GM21367 (cell line): ENCODE data around the gene GFY.

Experiments used
- ATAC-seq: cut with Tn5 transposase; IDR thresholded peaks from one replicate; pipeline ENCODE4 v1.9.1; 2021; ENCODE audit not compliant: unreplicated experiment

GFY gene

GRCh38 chr19:49408816-49409440, 16.3 kb upstream of the GFY start:
- ATAC-seq = no peak

- ATAC-seq = no peak
These were observed 15.7 kb upstream of the GFY start for GRCh38 chr19:49409441-49410029.

- no peak for ATAC-seq
These were observed 13.4 kb upstream of the GFY start for GRCh38 chr19:49411681-49412326.

DNA sequence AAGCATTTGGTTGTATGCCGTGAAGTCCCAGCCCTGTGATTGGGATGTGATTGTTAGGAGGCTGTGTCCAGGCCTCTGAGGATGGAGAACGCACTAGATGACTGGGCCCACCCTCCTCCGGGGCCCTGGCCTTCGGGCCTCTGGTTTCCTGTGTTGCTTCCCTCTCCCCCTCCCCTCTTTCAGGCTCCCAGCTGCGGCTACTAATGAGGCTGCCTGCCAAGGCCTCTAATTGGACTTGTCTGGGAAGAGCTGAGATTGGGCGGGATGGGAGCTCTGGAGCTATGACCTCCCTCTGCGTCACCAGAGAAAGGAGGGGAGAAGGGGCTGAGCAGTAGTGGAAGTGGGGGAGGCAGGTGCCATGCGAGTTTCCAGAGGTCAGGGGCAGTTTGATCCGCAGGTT, 11.8 kb upstream of the GFY start:
- no peak for ATAC-seq

DNA sequence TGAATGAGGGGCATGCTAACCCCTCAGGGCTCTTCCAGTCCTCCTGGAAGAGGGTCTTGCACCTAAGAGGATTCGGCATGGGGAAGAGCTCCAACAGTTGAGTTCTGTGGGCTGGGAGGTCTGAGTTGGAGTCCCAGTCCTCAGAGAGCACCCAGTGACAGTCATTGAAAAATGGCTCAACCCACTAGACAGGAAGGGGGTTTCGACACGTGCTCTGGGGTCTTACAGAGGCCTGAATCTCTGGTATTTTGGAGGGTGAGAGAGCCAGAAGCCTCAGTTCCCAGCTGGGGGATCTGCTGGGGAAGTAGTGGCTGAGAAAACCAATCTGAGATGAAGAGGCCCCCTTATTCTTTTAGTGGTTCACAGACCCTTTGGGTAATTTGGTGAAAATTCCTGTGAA, 10.9 kb upstream of the GFY start:
- no peak for ATAC-seq

DNA sequence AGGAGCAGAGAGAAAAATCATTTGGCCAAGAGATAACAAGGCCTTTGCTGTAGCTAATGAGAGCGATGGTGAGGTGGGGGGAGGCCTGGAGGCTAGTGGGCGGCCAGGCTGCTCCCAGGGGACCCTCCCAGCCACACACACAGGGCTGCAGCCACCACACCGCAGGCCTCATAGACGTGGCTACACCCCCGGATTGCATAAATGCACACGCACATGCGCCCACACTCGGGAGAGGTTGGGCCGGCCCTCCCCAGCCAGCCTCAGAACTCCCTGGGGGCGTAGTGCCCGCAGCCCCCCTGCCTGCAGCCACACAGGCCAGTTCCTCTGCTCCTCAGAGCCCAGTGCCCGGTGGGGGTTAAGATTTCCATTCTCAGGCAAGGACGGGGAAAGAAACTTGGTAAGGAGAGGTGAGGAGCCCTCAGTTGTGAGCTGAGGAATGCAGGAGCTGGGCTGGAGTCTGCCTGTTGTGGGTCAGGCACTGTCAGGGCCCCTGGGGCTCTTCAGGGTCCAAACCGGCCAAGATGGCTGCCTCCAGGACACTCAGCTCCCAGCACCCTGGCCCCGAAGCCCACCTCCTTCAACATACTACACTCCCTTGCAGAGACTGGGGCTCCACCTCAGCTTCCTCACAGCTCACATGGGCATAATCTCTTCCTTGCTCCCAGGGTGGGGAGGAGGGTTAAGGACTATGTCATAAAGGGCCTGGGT, 9.9 kb upstream of the GFY start:
- no peak for ATAC-seq

- ATAC-seq = no peak
These were observed 9.4 kb upstream of the GFY start for GRCh38 chr19:49415810-49416200.

- ATAC-seq = no peak
These were observed 8.1 kb upstream of the GFY start for GRCh38 chr19:49417088-49417487.

DNA sequence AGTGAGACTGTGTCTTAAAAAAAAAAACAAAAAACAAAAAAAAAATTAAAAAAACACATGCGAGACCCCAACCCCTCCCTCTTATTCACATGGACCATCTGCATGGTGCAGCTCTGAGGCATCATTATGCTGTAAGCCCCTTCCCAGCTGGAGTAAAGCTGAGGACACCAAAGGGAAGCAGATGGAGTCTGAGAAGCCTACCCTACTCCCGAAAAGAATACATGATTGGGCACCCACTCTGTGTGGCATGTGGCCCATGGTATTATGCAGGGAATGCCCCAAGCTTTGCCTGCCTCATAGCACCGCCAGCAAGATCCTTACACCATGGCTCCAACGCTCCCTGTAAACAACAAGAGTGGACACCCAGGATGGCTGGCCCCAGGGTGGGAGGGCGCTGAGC, 6.7 kb upstream of the GFY start:
- ATAC-seq = no peak

DNA sequence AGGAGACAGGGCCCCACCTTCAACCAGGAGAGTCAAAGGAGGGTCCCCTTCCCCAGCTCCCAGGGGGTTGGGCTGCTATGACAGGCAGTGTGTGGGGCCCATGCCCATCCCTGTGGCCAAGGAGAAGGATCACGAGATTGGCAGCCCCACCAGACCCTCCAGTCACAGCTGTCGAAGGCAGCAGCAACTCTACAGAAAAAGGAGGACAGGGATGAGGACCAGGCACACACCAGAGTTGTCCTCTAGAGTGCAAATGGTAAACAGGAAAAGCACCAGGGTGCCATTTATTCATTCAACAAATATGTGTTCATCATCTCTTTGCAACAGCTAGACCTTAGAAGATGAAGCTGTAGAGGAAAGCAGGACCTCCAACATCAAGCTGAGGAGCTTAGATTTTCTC, 6.0 kb upstream of the GFY start:
- no peak for ATAC-seq

DNA sequence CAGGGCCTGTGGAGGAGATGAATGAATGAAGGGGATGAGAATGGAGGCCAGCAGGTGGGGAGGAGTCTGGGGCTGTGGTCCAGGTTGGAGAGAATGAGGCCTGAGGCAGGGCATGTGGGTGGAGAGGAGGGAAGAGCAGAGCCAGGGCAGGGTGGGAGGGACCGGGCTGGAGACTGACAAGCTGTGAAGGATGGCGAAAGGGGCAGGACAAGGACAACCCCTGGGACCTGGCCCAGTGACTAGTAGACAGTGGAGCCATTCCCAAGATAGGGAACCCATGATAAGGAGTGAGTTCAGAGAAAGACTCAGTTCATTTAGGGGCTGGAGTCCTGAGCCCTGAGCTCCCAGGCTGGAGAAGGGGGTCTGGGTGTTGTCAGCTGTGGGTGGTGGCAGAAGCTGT, 5.0 kb upstream of the GFY start:
- ATAC-seq = no peak

- no peak for ATAC-seq
These were observed 3.9 kb upstream of the GFY start for GRCh38 chr19:49421039-49421877.

GRCh38 chr19:49421878-49422202, 3.3 kb upstream of the GFY start:
- no peak for ATAC-seq

DNA sequence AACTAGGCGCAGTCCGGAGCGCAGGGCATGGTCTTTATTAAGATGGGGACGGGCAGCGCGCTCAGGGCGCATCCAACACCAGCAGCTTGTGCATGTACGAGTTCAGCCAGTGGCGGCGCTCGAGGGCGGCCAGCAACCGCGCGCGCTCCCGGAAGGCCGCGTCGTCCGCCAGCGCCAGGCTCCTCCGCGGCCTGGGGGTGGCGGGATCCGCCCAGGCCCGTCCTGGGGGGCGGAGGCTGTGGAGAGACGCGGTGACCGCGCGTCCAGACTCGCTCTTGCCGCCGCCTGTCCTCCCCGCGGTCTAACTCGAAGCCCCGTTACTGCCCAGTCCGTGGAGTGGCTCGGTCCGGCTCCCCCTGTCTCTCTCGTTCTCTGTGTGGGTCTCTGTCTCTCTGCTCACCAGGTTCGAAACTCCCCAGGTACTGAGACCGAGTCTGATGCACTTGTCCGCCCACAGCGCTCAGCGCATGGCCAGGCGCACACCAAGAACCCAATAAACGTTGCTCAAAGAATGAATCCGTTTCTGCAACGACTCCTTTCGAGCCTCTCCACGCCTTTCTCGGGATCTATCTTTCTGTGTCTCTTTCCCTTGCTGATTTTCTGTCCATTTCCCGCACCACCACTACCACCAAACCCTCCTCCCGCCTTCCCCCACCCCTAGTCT, 2.6 kb upstream of the GFY start:
- ATAC-seq = no peak

DNA sequence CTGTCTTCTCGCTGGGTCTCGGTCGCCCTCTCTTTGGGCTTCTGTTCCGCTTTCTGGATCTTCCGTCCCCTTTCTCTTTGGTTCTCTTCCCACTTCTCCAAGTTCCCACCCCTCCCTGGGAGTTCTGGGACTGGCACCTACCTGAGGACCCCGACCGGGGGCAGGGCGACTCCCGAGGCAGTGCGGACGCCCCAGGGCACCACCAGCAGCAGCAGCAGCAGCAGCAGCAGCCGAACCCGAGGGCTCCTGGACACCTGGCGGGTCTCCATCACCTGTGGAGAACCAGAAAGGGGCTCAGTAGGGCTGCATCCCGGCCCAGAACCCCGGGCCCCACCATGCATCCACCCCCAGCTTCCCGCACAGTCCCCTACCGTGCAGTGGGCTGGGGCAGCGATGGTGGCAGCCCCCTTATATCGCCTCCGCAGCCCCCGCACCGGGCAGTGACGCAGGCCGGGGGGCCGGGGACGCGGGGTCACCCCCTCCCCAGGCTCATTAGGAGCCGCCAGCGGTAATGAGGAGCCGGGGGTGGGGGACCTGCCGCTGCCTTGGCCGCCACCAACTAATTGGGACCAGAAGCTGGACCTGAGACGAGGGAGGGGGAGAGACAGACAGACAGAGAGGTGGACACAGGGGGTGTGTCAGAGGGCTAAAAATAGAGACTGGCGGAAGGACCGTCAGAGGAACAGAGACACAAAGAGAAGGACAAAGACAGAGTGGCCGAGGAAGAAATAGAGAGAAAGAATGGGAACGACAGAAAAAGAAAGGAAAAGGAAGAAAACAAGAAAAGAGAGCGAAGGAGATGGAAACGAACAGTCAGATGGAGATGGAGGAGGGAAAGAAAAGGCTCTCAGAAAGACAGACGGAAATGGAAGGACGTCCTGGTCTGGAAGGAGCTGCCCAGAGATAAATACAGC, 1.9 kb upstream of the GFY start, which contains the start of gene PTH2:
Gene PTH2 (minus strand): TSS at position 371 of the 914 bp plus-strand sequence. CDS start 102 bp downstream, at position 269.
- no peak for ATAC-seq

GRCh38 chr19:49423985-49424303, 1.2 kb upstream of the GFY start:
- ATAC-seq = no peak

- ATAC-seq = no peak
These were observed 869 bp downstream of the GFY start for GRCh38 chr19:49425922-49426592.

DNA sequence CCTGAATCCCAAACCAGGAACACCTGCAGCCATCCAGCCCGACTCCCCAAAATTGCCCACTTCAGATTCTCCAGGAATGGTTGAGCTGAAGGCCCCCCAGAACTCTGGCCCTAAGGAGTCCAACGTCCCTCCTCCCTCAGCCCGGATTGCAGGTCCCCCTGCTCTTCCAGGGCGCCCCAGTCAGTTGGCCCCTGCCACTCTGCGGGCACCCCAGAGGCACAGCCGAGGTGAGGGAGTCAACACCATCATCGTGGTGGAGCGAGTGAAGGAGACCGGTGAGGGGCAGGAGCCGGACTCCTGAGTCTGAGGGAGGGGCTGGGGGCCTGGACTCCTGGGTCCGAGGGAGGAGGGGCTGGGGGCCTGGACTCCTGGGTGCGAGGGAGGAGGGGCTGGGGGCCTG, 2.2 kb downstream of the GFY start:
- ATAC-seq = no peak

DNA sequence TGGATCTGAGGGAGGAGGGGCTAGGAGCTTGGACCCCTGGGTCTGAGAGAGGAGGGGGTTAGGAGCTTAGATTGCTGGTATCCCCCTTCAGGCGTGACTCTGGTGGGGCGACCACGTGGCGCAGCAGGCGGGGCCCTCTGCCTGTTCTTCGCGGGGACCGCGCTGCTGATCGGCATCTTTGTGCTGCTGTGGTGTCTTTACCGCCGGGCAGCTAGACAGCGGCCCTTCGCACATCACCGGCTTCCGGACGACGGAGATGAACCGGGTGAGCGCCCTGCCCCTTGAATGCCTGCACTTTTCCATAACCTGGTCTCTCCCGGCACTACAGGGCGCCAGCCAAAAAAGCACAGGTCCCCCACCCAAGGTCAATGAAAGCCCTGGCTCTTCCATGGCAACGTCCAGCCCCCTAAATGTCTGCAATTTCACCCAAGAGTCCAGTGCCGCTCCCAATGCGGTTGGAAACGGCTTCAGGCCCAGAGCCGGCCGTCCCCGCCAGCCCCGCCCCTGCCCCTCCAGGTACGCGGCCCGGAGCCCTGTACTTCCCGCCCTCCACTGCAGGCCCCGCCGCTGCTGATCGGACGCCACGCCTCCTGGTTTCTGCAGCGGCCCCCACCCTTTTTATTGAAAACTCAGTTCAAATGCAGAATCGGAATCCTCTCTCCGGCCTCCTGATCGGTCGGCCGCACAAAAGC, 2.8 kb downstream of the GFY start:
- no peak for ATAC-seq
